Measurements from ENCODE around the gene IL17RC. TPM values are rescaled to one million over a fixed set of nuclear protein-coding genes. Genes with fewer than 3 reads are reported as not detected.

Gene IL17RC
- polyA plus RNA-seq, 3 donors = 8.3 to 17.9 (median 9.3) TPM

DNA sequence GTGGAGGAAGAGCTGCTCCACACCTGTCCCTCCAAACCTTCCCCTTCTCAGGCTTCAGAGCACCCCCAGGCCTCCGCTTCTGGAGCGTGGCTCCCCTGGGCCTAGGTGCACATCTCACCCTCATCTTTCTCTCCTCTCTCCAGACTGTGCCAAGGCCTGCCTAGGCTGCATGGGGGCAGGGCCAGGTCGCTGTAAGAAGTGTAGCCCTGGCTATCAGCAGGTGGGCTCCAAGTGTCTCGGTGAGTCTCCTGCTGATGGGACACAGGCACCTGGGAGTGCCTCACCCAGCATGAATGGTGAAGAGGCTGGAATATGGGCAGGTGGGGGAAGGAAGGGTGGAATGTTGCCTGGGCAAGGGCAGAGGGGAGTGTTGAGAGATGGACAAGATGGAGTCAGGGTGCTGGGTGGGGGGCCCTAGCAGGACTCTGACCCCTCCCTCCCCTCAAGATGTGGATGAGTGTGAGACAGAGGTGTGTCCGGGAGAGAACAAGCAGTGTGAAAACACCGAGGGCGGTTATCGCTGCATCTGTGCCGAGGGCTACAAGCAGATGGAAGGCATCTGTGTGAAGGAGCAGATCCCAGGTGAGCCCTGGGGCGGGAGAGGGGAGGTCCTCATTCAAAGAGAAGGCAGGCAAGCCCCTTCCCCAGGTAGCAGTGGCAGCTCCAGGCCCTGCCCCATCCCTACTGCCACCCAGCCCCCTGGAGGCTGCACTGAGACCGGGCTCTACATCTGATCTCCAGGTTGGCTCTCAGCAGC lies 26.2 kb downstream of the IL17RC start:
- H3K27ac ChIP-seq (ENCODE audit: low read depth in 1 of 2, low read length in 2 of 2) = no peak overlapping the region
- peak overlapping the region in 2 of 7 donors; percentile 6 to 13 for H3K27ac Mint-ChIP-seq
- peaks cover 6% of the 10 kb centered on the region for H3K4me1 Mint-ChIP-seq
- H3K27me3 Mint-ChIP-seq (ENCODE audit: low read depth in 3 of 3) = peaks cover 2 to 6% (median 4%) of the 10 kb centered on the region in 3 donors
- H3K9me3 ChIP-seq (replicated peaks in 1 of 2; ENCODE audit: control insufficient read depth in 1 of 2, insufficient read depth in 1 of 2, low read length in 2 of 2) = no peaks in the 10 kb centered on the region
- no peak overlapping the region for H3K4me2 ChIP-seq (replicated peaks; ENCODE audit: extremely low read depth, low read length, poor library complexity, severe bottlenecking)
- peaks cover 4 to 24% of the 10 kb centered on the region in 2 donors for H3K36me3 ChIP-seq (replicated peaks in 1 of 2; ENCODE audit: control insufficient read depth in 1 of 2, insufficient read depth in 2 of 2, low read length in 2 of 2)
- no peak overlapping the region for H2AFZ ChIP-seq (ENCODE audit: insufficient read depth, low read depth, low read length, poor library complexity, severe bottlenecking)
- H4K20me1 ChIP-seq (ENCODE audit: insufficient read depth, low read length) = no peaks in the 10 kb centered on the region
- no peaks in the 10 kb centered on the region for H3K79me2 ChIP-seq (ENCODE audit: insufficient read depth, low read length)
- peaks cover 4 to 8% of the 10 kb centered on the region in 2 donors for H3K4me1 ChIP-seq (ENCODE audit: control insufficient read depth in 1 of 2, insufficient read depth in 2 of 2, low read length in 2 of 2)
- no peak overlapping the region for H3K9ac ChIP-seq (ENCODE audit: insufficient read depth, low read length, poor library complexity, severe bottlenecking)
- intact Hi-C loops (cut with micrococcal nuclease) = no loop called here
- TF ChIP-seq, protein P1, sequence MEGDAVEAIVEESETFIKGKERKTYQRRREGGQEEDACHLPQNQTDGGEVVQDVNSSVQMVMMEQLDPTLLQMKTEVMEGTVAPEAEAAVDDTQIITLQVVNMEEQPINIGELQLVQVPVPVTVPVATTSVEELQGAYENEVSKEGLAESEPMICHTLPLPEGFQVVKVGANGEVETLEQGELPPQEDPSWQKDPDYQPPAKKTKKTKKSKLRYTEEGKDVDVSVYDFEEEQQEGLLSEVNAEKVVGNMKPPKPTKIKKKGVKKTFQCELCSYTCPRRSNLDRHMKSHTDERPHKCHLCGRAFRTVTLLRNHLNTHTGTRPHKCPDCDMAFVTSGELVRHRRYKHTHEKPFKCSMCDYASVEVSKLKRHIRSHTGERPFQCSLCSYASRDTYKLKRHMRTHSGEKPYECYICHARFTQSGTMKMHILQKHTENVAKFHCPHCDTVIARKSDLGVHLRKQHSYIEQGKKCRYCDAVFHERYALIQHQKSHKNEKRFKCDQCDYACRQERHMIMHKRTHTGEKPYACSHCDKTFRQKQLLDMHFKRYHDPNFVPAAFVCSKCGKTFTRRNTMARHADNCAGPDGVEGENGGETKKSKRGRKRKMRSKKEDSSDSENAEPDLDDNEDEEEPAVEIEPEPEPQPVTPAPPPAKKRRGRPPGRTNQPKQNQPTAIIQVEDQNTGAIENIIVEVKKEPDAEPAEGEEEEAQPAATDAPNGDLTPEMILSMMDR (IDR thresholded peaks at IDR 0.05) = no peak
- H3K27me3 ChIP-seq (ENCODE audit: control insufficient read depth in 2 of 2, insufficient read depth in 2 of 2, low read length in 2 of 2) = no peaks in the 10 kb centered on the region
- no peak overlapping the region for H3K4me3 ChIP-seq (replicated peaks in 1 of 3; ENCODE audit: low read depth in 2 of 3, low read length in 3 of 3)
- peaks cover 0 to 3% (median 0%) of the 10 kb centered on the region in 7 donors for H3K9me3 Mint-ChIP-seq
- DNase-seq = no peak
- no peak overlapping the region for H3K4me3 Mint-ChIP-seq
- H3K36me3 Mint-ChIP-seq = peaks cover 18 to 31% of the 10 kb centered on the region in 2 donors
- WGBS (ENCODE audit: insufficient coverage) = 95% methylated on average over 7 of the region's 11 CpGs

DNA sequence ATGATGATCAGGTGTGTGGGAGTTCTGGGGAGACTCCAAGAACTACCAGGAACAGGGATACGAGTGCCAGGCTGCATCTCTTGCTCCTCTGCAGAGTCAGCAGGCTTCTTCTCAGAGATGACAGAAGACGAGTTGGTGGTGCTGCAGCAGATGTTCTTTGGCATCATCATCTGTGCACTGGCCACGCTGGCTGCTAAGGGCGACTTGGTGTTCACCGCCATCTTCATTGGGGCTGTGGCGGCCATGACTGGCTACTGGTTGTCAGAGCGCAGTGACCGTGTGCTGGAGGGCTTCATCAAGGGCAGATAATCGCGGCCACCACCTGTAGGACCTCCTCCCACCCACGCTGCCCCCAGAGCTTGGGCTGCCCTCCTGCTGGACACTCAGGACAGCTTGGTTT lies 27.4 kb downstream of the IL17RC start:
- H3K27me3 ChIP-seq (ENCODE audit: control insufficient read depth in 2 of 2, insufficient read depth in 2 of 2, low read length in 2 of 2) = no peaks in the 10 kb centered on the region
- Mint-ChIP-seq H3K4me1 (peaks cover 6% of the 10 kb centered on the region), H3K4me3 (no peak overlapping the region), H3K9me3 (peaks cover 0 to 3% (median 0%) of the 10 kb centered on the region in 7 donors), H3K36me3 (peaks cover 13 to 27% of the 10 kb centered on the region in 2 donors), H3K27ac (peak overlapping the region in 2 of 7 donors; percentile 61 to 70), H3K27me3 (ENCODE audit: low read depth in 3 of 3) (peaks cover 2 to 6% (median 4%) of the 10 kb centered on the region in 3 donors)
- no peak overlapping the region for H3K4me2 ChIP-seq (replicated peaks; ENCODE audit: extremely low read depth, low read length, poor library complexity, severe bottlenecking)
- no peak overlapping the region for H3K4me3 ChIP-seq (replicated peaks in 1 of 3; ENCODE audit: low read depth in 2 of 3, low read length in 3 of 3)
- peaks cover 4 to 8% of the 10 kb centered on the region in 2 donors for H3K4me1 ChIP-seq (ENCODE audit: control insufficient read depth in 1 of 2, insufficient read depth in 2 of 2, low read length in 2 of 2)
- no peaks in the 10 kb centered on the region for H3K79me2 ChIP-seq (ENCODE audit: insufficient read depth, low read length)
- no peak overlapping the region for H3K9ac ChIP-seq (ENCODE audit: insufficient read depth, low read length, poor library complexity, severe bottlenecking)
- H3K27ac ChIP-seq (ENCODE audit: low read depth in 1 of 2, low read length in 2 of 2) = no peak overlapping the region
- no peaks in the 10 kb centered on the region for H4K20me1 ChIP-seq (ENCODE audit: insufficient read depth, low read length)
- H3K9me3 ChIP-seq (replicated peaks in 1 of 2; ENCODE audit: control insufficient read depth in 1 of 2, insufficient read depth in 1 of 2, low read length in 2 of 2) = no peaks in the 10 kb centered on the region
- intact Hi-C loops (cut with micrococcal nuclease) = no loop called here
- 94% methylated on average over 8 of the region's 11 CpGs for WGBS (ENCODE audit: insufficient coverage)
- H2AFZ ChIP-seq (ENCODE audit: insufficient read depth, low read depth, low read length, poor library complexity, severe bottlenecking) = no peak overlapping the region
- TF ChIP-seq, protein P1 (IDR thresholded peaks at IDR 0.05) = no peak
- H3K36me3 ChIP-seq (replicated peaks in 1 of 2; ENCODE audit: control insufficient read depth in 1 of 2, insufficient read depth in 2 of 2, low read length in 2 of 2) = peaks cover 2 to 22% of the 10 kb centered on the region in 2 donors
- no peak for DNase-seq
